Transverse colon (tissue), 4 donors: ENCODE measurements around the gene PDF.

Experiments used
- POLR2AphosphoS5 ChIP-seq, 3 donors: sonication (generic); formaldehyde crosslinking; IDR thresholded peaks; one replicate each; pipeline ENCODE4 v1.6.1; 2016; ENCODE audit warnings: antibody characterized with exemption in 3 of 3
- TF ChIP-seq, protein P1 (sequence below), 5 experiments: fragments of 200-600 bp in 3 of 5; fragments of 450-650 bp in 2 of 5; sonication (generic) in 3 of 5; IDR thresholded peaks; 1 replicate in 2 of 5; 2 replicates in 3 of 5; pipeline ENCODE4 v1.5.1; 2016 to 2017; ENCODE audit warnings: antibody characterized with exemption in 5 of 5, inconsistent platforms in 3 of 5, mild to moderate bottlenecking in 2 of 5, moderate library complexity in 1 of 5

DNA sequence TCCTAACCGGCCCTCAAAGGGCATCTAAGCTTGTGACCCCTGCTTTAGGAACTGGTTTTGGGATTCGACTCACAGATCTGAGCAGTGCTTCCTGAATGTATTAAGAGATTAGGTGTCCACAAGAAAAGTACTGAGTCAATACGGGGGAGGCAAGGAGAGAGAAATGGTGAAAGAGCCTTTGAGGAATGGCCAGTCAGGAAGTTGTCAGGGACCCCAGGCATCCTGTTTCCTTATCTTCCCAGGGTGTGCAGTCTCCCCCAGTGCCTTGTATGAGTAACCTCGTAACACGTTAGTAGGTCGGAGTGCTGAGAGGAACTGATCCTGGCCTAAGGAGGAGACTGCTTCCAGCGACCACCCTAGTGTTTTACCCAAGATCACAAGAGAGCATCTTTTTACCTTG, 37.6 kb upstream of the PDF start:
- TF ChIP-seq, protein P1, sequence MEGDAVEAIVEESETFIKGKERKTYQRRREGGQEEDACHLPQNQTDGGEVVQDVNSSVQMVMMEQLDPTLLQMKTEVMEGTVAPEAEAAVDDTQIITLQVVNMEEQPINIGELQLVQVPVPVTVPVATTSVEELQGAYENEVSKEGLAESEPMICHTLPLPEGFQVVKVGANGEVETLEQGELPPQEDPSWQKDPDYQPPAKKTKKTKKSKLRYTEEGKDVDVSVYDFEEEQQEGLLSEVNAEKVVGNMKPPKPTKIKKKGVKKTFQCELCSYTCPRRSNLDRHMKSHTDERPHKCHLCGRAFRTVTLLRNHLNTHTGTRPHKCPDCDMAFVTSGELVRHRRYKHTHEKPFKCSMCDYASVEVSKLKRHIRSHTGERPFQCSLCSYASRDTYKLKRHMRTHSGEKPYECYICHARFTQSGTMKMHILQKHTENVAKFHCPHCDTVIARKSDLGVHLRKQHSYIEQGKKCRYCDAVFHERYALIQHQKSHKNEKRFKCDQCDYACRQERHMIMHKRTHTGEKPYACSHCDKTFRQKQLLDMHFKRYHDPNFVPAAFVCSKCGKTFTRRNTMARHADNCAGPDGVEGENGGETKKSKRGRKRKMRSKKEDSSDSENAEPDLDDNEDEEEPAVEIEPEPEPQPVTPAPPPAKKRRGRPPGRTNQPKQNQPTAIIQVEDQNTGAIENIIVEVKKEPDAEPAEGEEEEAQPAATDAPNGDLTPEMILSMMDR (IDR thresholded peaks at IDR 0.05), result no peak
- no peak for TF ChIP-seq POLR2AphosphoS5 (IDR thresholded peaks at IDR 0.05)
